ENCODE data around the gene CTDSPL.
A peak's percentile ranks its signal among the peaks of the same experiment; 100 is the strongest.
"Not testable (repeated sequence)": the region's sequence is repeated elsewhere in the genome, so short reads cannot be mapped to it uniquely, and the experiment has no call there.

The CTDSPL gene

GRCh38 chr3:38031022-38031994, 169.6 kb downstream of the CTDSPL start:
- peak in 1 of 2 donors; percentile 20 for DNase-seq (ENCODE audit: low read depth in 1 of 2, low spot score in 1 of 2)

- no peak for DNase-seq (ENCODE audit: low read depth in 1 of 2, low spot score in 1 of 2)
These were observed 170.7 kb downstream of the CTDSPL start for GRCh38 chr3:38032328-38032865.

DNA sequence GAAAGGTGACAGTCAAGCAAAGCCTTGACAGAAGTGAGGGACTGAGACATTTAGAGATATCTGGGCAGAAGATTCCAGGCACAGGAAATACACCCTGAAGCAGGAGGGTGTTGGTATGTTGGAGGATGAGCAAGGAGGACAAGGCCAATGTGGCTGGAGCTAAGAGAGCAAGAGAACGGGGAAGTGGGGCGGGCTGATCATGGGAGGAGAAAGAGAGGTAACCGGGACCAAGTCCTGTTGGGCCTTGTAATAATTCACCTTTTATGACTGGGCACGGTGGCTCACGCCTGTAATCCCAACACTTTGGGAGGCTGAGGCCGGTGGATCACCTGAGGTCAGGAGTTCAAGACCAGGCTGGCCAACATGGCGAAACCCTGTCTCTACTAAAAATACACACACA, 171.9 kb downstream of the CTDSPL start:
- not testable (repeated sequence) for DNase-seq (ENCODE audit: low read depth in 1 of 2, low spot score in 1 of 2)

Measured in activated CD4-positive, alpha-beta T cell treated with anti-CD3 and anti-CD28 coated beads, Interleukin-2, amount 50 U/mL, for 24 hours (primary cell).